Muscle layer of colon (tissue), 2 donors: ENCODE measurements around the gene TRIM63.
A peak's percentile ranks its signal among the peaks of the same experiment; 100 is the strongest.

Experiments
- H3K27ac ChIP-seq: one replicate; pipeline ENCODE4 v1.7.0; 2013; ENCODE audit warnings: low read depth, mild to moderate bottlenecking, low read length, moderate library complexity
- H3K27me3 ChIP-seq, 2 donors: one replicate each; pipeline ENCODE4 v1.7.0; 2013; ENCODE audit warnings: low read length in 2 of 2, mild to moderate bottlenecking in 2 of 2; ENCODE audit not compliant: insufficient read depth in 2 of 2, control insufficient read depth in 1 of 2
- H3K36me3 ChIP-seq: one replicate; pipeline ENCODE4 v1.7.0; 2013; ENCODE audit warnings: mild to moderate bottlenecking, low read length; ENCODE audit not compliant: insufficient read depth
- H3K4me1 ChIP-seq: one replicate; pipeline ENCODE4 v1.7.0; 2013; ENCODE audit warnings: mild to moderate bottlenecking, low read length; ENCODE audit not compliant: insufficient read depth
- H3K4me3 ChIP-seq, 2 donors: one replicate each; pipeline ENCODE4 v1.7.0; 2013; ENCODE audit warnings: low read length in 2 of 2, low read depth in 1 of 2, mild to moderate bottlenecking in 1 of 2, moderate library complexity in 1 of 2
- H3K9ac ChIP-seq: one replicate; pipeline ENCODE4 v1.7.0; 2013; ENCODE audit warnings: low read length
- H3K9me3 ChIP-seq: one replicate; pipeline ENCODE4 v1.7.0; 2013; ENCODE audit warnings: mild to moderate bottlenecking, low read length
- donor health status: abdominal sarcoma.
- donor health status: Adenocarcinoma of cecum.

TRIM63 gene

DNA sequence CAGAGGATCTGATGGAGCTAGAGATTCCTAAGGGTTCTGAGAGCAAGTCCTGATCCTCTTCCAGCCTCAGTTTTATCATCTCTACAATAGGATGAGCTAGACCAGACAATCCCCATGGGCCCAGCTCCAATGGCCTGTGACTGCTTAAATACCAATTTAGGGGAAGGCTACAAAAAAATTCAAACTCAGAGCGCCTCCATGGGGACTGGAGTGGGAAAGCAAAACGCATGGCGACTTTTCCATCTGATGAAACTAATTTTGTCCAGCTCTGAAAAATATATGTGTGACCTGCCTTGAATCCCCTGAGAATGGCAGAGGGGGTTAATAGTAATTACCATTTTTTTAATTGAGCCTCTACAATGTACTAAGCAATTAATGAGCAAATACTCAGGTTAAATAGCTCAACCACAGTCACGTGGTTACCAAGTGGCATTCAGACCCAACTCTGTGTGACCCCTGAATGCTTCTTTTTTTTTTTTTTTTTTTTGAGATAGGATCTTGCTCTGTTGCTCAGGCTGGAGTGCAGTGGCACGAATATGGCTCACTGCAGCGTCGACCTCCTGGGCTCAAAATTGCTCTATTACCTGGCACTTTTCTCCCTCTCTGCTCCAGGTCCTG is 37.5 kb downstream of the TRIM63 start:
- no peak overlapping the region for H3K9ac ChIP-seq
- no peak overlapping the region for H3K4me3 ChIP-seq
- H3K9me3 ChIP-seq = no peaks in the 10 kb centered on the region
- peaks cover 5% of the 10 kb centered on the region for H3K4me1 ChIP-seq
- H3K27ac ChIP-seq = no peak overlapping the region
- no peaks in the 10 kb centered on the region for H3K27me3 ChIP-seq
- no peaks in the 10 kb centered on the region for H3K36me3 ChIP-seq

DNA sequence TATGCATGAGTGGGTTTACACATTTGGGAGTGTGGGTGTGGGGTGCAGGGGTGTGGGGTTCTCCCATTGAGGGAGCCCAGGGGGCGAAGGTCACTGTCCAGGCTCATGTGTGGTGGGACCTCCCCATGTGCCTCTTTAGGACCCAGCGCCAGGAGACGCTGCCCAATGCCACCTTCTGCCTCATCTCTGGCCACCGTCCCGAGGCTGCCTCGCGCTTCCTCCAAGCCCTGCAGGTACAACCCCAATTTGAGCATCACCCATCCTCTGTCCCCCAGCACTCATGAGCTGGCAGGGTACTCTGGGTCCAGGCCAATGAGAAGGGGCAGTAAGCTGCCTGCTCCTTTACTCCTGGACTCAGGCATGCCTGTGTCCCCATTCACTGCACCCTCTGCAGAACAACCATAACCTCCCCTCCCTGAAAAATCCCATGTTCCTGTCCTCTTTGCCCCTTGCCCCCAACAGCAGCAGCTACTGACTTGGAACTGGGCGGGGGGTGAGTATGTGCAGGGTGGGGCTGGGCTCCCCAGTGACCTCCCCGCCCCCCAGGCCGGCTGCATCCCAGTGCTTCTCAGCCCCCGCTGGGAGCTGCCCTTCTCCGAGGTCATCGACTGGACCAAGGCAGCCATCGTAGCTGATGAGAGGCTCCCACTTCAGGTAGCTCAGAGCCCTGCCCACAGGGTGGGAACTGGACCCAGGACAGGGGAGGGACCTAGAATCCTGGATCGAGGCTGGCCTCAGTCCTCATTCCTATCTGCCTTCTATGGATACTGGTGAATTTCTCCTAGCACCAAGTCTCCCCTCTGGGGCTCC is 38.2 kb downstream of the TRIM63 start:
- H3K36me3 ChIP-seq = no peaks in the 10 kb centered on the region
- no peak overlapping the region for H3K27ac ChIP-seq
- no peaks in the 10 kb centered on the region for H3K27me3 ChIP-seq
- no peaks in the 10 kb centered on the region for H3K9me3 ChIP-seq
- H3K4me3 ChIP-seq = no peak overlapping the region
- H3K4me1 ChIP-seq = no peaks in the 10 kb centered on the region
- H3K9ac ChIP-seq = no peak overlapping the region

DNA sequence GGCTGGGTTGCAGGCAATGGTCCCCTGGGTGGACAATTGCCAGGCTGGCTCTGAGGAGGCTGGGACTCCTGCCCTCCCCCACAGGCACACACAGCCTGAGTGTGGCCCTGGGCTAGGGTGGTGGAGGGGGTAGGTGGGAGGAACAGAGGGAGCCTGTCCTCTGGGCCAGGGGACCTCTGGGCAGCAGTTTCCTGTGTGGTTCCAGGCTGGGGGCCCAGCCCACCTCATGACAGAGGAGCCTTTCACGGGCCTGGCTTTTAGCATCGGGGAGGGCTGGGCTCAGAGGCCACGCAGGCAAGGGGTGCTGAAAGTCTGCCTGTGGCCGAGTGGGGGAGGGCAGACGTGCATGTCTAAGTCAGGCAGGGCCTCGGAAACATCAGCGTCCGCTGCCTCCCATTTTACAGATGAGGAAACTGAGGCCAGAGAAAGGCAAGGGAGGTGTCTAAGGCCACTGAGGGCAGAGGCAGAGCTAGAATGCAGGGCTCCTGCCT is 38.9 kb downstream of the TRIM63 start:
- Histone ChIP-seq H3K27ac (no peak overlapping the region), H3K4me3 (no peak overlapping the region), H3K4me1 (no peaks in the 10 kb centered on the region), H3K9me3 (no peaks in the 10 kb centered on the region), H3K9ac (no peak overlapping the region), H3K27me3 (no peaks in the 10 kb centered on the region), H3K36me3 (no peaks in the 10 kb centered on the region)

DNA sequence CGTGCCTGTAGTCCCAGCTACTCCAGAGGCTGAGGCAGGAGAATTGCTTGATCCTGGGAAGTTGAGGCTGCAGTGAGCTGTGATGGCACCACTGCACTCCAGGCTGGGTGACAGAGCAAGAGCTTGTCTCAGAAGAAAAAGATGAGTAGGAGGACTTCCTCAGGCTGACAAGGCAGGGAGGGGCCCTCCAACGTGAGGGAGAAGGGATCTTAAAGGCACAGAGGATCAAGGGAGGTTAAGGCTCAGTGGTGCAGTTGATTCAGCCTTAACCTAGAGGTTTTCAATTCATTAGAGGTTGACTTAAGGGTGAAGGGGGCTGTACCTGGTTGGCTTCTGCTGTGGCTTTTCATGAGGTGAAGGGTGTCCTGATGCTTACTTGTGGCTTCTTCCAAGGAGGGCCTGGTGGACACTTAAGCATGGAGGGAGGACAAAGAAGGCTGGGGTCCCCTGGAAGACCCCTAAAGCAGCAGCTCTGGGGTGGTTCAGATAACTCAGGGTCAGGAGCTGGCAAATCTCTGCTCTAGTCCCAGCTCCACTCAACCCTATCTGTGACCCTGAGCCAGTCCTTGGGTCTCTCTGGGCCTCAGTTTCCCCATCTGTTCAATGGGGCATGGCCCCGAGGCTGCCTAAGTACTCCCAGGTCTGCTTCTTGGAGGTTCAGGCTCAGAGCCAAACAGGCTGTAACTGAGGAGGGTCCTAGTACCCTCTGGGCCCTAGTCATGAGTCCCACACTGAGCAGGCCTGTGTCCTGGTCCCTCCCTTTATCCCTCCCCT is 39.5 kb downstream of the TRIM63 start:
- Histone ChIP-seq H3K4me1 (no peaks in the 10 kb centered on the region), H3K36me3 (no peaks in the 10 kb centered on the region), H3K27me3 (no peaks in the 10 kb centered on the region), H3K9me3 (no peaks in the 10 kb centered on the region), H3K4me3 (no peak overlapping the region), H3K27ac (no peak overlapping the region), H3K9ac (no peak overlapping the region)

DNA sequence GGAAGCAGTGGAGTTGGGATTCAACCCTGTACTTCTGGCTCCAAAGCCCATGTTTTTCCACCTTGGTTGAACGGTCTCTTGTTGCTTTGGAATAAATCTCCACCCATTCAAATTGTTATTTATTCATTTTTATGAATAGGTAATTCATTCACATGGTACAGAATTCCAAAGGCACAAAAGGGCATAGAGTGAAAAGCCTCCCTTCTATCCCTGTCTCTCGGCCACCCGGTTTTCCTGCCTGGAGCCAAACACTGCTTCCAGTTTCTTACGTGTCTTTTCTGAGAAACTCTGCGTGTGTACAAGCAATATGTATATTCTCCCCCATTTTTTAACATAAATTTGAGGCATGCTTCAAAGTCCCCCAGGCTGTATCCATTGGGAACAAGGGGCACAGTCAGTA is 41.9 kb downstream of the TRIM63 start:
- Histone ChIP-seq H3K9me3 (no peaks in the 10 kb centered on the region), H3K4me1 (peaks cover 7% of the 10 kb centered on the region), H3K9ac (no peak overlapping the region), H3K27ac (no peak overlapping the region), H3K27me3 (no peaks in the 10 kb centered on the region), H3K36me3 (no peaks in the 10 kb centered on the region), H3K4me3 (no peak overlapping the region)

DNA sequence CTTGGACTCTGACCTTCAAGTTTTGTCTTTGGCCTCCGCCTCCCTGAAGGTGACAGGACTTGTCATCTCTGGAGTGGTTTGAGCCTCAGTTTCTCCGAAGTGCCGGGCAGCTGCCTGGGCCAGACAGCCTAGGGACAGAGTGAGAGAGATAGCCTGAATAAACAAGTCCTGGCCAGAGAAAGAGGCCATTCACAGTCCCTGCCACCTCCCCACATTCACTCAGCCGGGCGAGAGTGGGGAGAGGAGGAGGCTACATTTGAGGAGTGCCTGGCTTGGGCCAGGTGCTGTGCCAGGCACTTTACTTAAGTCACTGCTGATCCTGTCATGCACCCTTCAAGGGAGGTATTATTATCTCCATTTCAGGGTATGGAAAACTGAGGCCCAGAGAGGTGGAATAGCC is 42.4 kb downstream of the TRIM63 start:
- Histone ChIP-seq H3K36me3 (no peaks in the 10 kb centered on the region), H3K9me3 (no peaks in the 10 kb centered on the region), H3K4me1 (peaks cover 7% of the 10 kb centered on the region), H3K9ac (no peak overlapping the region), H3K27me3 (no peaks in the 10 kb centered on the region), H3K27ac (no peak overlapping the region), H3K4me3 (no peak overlapping the region)

DNA sequence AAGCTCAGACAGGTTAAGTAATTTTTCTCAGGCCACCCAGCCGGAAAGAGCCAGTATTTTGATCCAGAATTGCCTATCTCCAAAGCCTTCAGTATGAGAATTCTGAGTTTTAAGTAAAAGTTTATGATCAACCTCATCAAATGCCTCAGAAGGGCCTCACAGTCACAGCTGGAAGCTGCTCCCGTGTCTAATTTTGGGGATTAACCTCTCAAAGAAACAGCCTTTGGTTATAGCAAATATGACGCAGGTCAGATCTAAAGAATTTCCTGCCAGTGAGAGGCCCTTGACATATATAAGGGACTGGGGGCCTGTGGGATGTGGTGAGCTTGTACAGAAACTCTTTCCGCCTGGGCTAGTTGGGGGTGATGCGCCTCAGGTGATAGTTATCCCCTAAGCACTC is 43.6 kb downstream of the TRIM63 start:
- H3K36me3 ChIP-seq = no peaks in the 10 kb centered on the region
- no peak overlapping the region for H3K27ac ChIP-seq
- H3K9ac ChIP-seq = no peak overlapping the region
- H3K4me3 ChIP-seq = no peak overlapping the region
- peaks cover 7% of the 10 kb centered on the region for H3K4me1 ChIP-seq
- H3K9me3 ChIP-seq = no peaks in the 10 kb centered on the region
- H3K27me3 ChIP-seq = no peaks in the 10 kb centered on the region

DNA sequence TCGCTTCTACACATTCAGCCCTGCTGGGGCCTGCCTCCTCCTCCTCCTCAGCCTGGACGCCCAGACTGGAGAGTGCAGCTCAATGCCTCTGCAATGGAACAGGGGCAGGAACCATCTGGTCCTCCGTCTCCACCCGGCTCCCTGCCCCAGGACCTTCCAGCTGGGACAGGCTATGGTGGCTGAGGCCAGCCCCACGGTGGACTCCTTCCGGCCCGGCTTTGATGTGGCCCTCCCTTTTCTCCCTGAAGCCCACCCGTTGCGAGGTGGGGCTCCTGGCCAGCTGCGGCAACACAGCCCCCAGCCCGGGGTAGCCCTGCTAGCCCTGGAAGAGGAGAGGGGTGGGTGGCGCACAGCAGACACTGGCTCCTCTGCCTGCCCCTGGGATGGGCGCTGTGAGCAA is 44.4 kb downstream of the TRIM63 start:
- H3K9me3 ChIP-seq = no peaks in the 10 kb centered on the region
- H3K36me3 ChIP-seq = no peaks in the 10 kb centered on the region
- H3K27me3 ChIP-seq = no peaks in the 10 kb centered on the region
- no peak overlapping the region for H3K9ac ChIP-seq
- H3K4me3 ChIP-seq = no peak overlapping the region
- no peak overlapping the region for H3K27ac ChIP-seq
- peaks cover 7% of the 10 kb centered on the region for H3K4me1 ChIP-seq

DNA sequence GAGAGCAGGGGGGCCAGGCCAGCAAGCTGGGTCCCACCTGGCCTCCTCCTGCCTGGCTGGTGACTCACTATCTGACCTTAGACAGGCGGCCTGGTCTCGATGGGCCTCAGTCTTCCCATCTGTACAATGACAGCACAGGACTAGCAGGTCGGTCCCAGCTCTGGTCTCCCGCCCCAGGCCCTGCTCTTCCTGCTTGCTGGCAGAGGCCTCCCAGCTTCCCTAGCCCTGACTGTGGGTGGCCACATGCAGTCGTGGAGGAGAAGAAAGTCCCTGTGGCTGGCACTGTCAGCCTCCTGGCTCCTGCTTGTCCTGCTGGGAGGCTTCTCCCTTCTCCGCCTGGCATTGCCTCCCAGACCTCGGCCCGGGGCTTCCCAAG is 45.0 kb downstream of the TRIM63 start:
- Histone ChIP-seq H3K27ac (no peak overlapping the region), H3K9me3 (no peaks in the 10 kb centered on the region), H3K9ac (no peak overlapping the region), H3K36me3 (no peaks in the 10 kb centered on the region), H3K27me3 (no peaks in the 10 kb centered on the region), H3K4me1 (peaks cover 7% of the 10 kb centered on the region), H3K4me3 (no peak overlapping the region)

DNA sequence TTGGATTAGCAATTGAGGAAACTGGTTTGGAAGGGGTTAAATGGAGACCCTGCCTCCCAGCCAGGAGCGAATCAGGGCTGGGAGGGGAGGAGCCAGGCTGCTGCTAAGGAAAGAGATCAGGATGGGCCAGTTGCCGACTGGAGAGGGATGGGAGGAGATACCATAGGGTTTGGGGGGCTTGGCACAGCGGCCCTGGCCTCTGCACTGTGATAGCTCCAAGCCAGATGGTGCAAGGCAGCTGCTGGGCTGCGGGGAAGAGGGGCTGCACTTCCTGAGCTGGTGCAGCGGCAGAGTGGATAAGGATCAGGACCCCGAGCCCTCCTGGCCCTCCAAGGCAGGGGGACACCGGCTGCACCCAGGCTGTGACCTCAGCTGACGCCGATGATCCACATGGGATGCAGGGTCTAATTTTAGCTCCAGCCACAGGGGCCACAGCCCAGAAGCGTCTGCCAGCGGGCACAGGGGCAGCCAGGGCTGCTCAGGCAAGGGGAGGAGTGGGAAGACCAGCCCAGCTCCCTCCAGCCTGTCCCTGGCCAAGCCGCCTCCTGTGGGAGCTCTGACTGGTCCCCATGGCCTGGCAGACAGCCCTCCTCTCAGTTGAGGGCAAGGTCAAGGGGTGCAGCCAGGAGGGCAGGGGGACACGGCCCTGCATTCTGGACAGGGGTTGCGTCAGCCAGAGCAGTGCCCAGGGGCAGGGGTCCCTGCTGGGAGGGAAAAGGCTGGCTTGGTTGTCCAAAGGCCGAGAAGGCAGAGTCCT is 45.6 kb downstream of the TRIM63 start, which contains the start of gene EXTL1:
Gene EXTL1 (plus strand): TSS at position 129 of the 757 bp plus-strand sequence. CDS start 872 bp downstream, outside the sequence.
- no peaks in the 10 kb centered on the region for H3K27me3 ChIP-seq
- no peaks in the 10 kb centered on the region for H3K9me3 ChIP-seq
- H3K9ac ChIP-seq = no peak within 1 kb of the TSS
- no peak within 1 kb of the TSS for H3K27ac ChIP-seq
- peaks cover 7% of the 10 kb centered on the region for H3K4me1 ChIP-seq
- no peaks in the 10 kb centered on the region for H3K36me3 ChIP-seq
- peak within 1 kb of the TSS in 1 of 2 donors; percentile 41 for H3K4me3 ChIP-seq
